OCI-LY3 (cell line): ENCODE results near the gene EIF2S2.

Experiments
- EZH2phosphoT487 ChIP-seq: fragments of 200-600 bp; shearing (Covaris generic); IDR thresholded peaks from 2 replicates; pipeline ENCODE4 v1.6.1; 2018; ENCODE audit warnings: antibody characterized with exemption, mixed run types, low read depth
- TF ChIP-seq, protein P1 (sequence below): fragments of 200-600, 300-600 bp; sonication (generic); IDR thresholded peaks from 2 replicates; pipeline ENCODE4 v1.5.1; 2014; ENCODE audit warnings: antibody characterized with exemption, low read length, low read depth

- TF ChIP-seq, protein P1, sequence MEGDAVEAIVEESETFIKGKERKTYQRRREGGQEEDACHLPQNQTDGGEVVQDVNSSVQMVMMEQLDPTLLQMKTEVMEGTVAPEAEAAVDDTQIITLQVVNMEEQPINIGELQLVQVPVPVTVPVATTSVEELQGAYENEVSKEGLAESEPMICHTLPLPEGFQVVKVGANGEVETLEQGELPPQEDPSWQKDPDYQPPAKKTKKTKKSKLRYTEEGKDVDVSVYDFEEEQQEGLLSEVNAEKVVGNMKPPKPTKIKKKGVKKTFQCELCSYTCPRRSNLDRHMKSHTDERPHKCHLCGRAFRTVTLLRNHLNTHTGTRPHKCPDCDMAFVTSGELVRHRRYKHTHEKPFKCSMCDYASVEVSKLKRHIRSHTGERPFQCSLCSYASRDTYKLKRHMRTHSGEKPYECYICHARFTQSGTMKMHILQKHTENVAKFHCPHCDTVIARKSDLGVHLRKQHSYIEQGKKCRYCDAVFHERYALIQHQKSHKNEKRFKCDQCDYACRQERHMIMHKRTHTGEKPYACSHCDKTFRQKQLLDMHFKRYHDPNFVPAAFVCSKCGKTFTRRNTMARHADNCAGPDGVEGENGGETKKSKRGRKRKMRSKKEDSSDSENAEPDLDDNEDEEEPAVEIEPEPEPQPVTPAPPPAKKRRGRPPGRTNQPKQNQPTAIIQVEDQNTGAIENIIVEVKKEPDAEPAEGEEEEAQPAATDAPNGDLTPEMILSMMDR: no peak
- TF ChIP-seq EZH2phosphoT487: no peak
Measured at GRCh38 chr20:34079818-34080217, 32.2 kb downstream of the EIF2S2 start.
